HEK293T (cell line): ENCODE data around the gene PSME3IP1.

Experiments used
- CTCF ChIA-PET: fragments of 350-600 bp; formaldehyde crosslinking; extraction: SDS; loops from one replicate; lab custom pipeline; 2021; ENCODE audit warnings: antibody characterized with exemption, inconsistent platforms; lab: Yijun Ruan, JAX
- POLR2A ChIA-PET: fragments of 350-600 bp; formaldehyde crosslinking; extraction: SDS; loops from one replicate; lab custom pipeline; 2020; ENCODE audit warnings: antibody characterized with exemption, inconsistent platforms; lab: Yijun Ruan, JAX
- DNase-seq: peaks from one replicate; pipeline ENCODE4 v3.0.0; 2012; ENCODE audit warnings: mixed read lengths; ENCODE audit errors: extremely low spot score
- ARNT ChIP-seq: fragments of 450-650 bp; IDR thresholded peaks from 2 replicates; pipeline ENCODE4 v1.6.1; 2017; ENCODE audit warnings: mild to moderate bottlenecking
- BHLHE40 ChIP-seq: fragments of 450-650 bp; IDR thresholded peaks from 2 replicates; pipeline ENCODE4 v1.6.1; 2016; ENCODE audit warnings: mild to moderate bottlenecking, moderate library complexity, borderline replicate concordance
- CTBP1 ChIP-seq: fragments of 450-650 bp; IDR thresholded peaks from 2 replicates; pipeline ENCODE4 v1.6.1; 2016; ENCODE audit warnings: borderline replicate concordance
- ELF4 ChIP-seq: fragments of 450-650 bp; IDR thresholded peaks from 2 replicates; pipeline ENCODE4 v1.6.1; 2017; ENCODE audit warnings: antibody characterized with exemption
- FOXA1 ChIP-seq: fragments of 450-650 bp; IDR thresholded peaks from 2 replicates; pipeline ENCODE4 v1.6.1; 2016; ENCODE audit warnings: mild to moderate bottlenecking
- FOXK2 ChIP-seq: fragments of 450-650 bp; IDR thresholded peaks from 2 replicates; pipeline ENCODE4 v1.6.1; 2016; ENCODE audit warnings: mild to moderate bottlenecking
- FOXM1 ChIP-seq: fragments of 450-650 bp; IDR thresholded peaks from 2 replicates; pipeline ENCODE4 v1.6.1; 2017; ENCODE audit warnings: mild to moderate bottlenecking, borderline replicate concordance
- HDGF ChIP-seq: fragments of 450-650 bp; IDR thresholded peaks from 2 replicates; pipeline ENCODE4 v1.6.1; 2017; ENCODE audit warnings: antibody characterized with exemption, borderline replicate concordance
- L3MBTL2 ChIP-seq: fragments of 450-650 bp; conservative IDR thresholded peaks from 2 replicates; pipeline ENCODE4 v1.6.1; 2016; ENCODE audit warnings: mild to moderate bottlenecking
- LEF1 ChIP-seq: fragments of 450-650 bp; IDR thresholded peaks from 2 replicates; pipeline ENCODE4 v1.6.1; 2017; ENCODE audit warnings: mild to moderate bottlenecking, borderline replicate concordance
- NFRKB ChIP-seq: fragments of 450-650 bp; IDR thresholded peaks from 2 replicates; pipeline ENCODE4 v1.6.1; 2016; ENCODE audit warnings: mild to moderate bottlenecking, moderate library complexity
- PKNOX1 ChIP-seq: fragments of 450-650 bp; IDR thresholded peaks from 2 replicates; pipeline ENCODE4 v1.6.1; 2016
- SP1 ChIP-seq: fragments of 450-650 bp; IDR thresholded peaks from 2 replicates; pipeline ENCODE4 v1.6.1; 2017
- SUZ12 ChIP-seq: fragments of 450-650 bp; IDR thresholded peaks from 2 replicates; pipeline ENCODE4 v1.6.1; 2016; ENCODE audit warnings: mild to moderate bottlenecking
- TARDBP ChIP-seq: fragments of 450-650 bp; IDR thresholded peaks from 2 replicates; pipeline ENCODE4 v1.6.1; 2016
- ZNF384 ChIP-seq: fragments of 450-650 bp; IDR thresholded peaks from 2 replicates; pipeline ENCODE4 v1.6.1; 2016

PSME3IP1 gene

GRCh38 chr16:57127836-57128235 lies 58.0 kb downstream of the PSME3IP1 start:
- DNase-seq, result no peak
- CTCF ChIA-PET, result no interaction called here
- TF ChIP-seq SUZ12 (no peak), FOXA1 (no peak), SP1 (no peak), ARNT (no peak), ZNF384 (no peak), PKNOX1 (no peak), FOXK2 (no peak), L3MBTL2 (no peak), TARDBP (no peak), HDGF (no peak), CTBP1 (no peak), NFRKB (no peak), ELF4 (no peak), FOXM1 (no peak), LEF1 (no peak), BHLHE40 (no peak)
- POLR2A ChIA-PET, result no interaction called here

GRCh38 chr16:57127037-57127763 lies 58.6 kb downstream of the PSME3IP1 start:
- ChIA-PET POLR2A (no interaction called here), CTCF (interaction anchor here (1.4 kb wide), 1 partner anchor 43 kb away, joined by 3 read pairs; no protein-coding TSS in a partner anchor)
- TF ChIP-seq SUZ12 (no peak), SP1 (no peak), FOXM1 (no peak), ARNT (no peak), LEF1 (no peak), ZNF384 (no peak), HDGF (no peak), CTBP1 (no peak)
- no peak for DNase-seq

- ChIA-PET POLR2A (no interaction called here), CTCF (interaction anchor here (1.4 kb wide), 1 partner anchor 42 kb away, joined by 3 read pairs; no protein-coding TSS in a partner anchor)
- no peak for DNase-seq
- TF ChIP-seq ARNT, result no peak
- no peak for TF ChIP-seq TARDBP
- no peak for TF ChIP-seq HDGF
- no peak for TF ChIP-seq ELF4
Observed at GRCh38 chr16:57126411-57126810, 59.4 kb downstream of the PSME3IP1 start.

- ChIA-PET POLR2A (no interaction called here), CTCF (interaction anchor here (1.4 kb wide), 1 partner anchor 42 kb away, joined by 3 read pairs; no protein-coding TSS in a partner anchor)
- no peak for DNase-seq
- TF ChIP-seq NFRKB, result no peak
- no peak for TF ChIP-seq TARDBP
- TF ChIP-seq ELF4, result no peak
- no peak for TF ChIP-seq LEF1
- TF ChIP-seq SP1, result no peak
- TF ChIP-seq ZNF384, result no peak
- no peak for TF ChIP-seq FOXK2
- no peak for TF ChIP-seq FOXM1
- TF ChIP-seq HDGF, result no peak
- no peak for TF ChIP-seq BHLHE40
- no peak for TF ChIP-seq L3MBTL2
- TF ChIP-seq FOXA1, result no peak
- no peak for TF ChIP-seq PKNOX1
Observed at GRCh38 chr16:57125969-57126368, 59.9 kb downstream of the PSME3IP1 start.

GRCh38 chr16:57125376-57125775 lies 60.5 kb downstream of the PSME3IP1 start:
- CTCF ChIA-PET, result no interaction called here
- DNase-seq, result no peak
- POLR2A ChIA-PET, result no interaction called here
- TF ChIP-seq ARNT (no peak), HDGF (no peak), SUZ12 (no peak), LEF1 (no peak), FOXA1 (no peak)

- no peak for TF ChIP-seq SUZ12
- no peak for TF ChIP-seq L3MBTL2
- TF ChIP-seq CTBP1, result no peak
- POLR2A ChIA-PET, result no interaction called here
- DNase-seq, result no peak
- CTCF ChIA-PET, result no interaction called here
Observed at GRCh38 chr16:57123974-57124674, 61.7 kb downstream of the PSME3IP1 start.

GRCh38 chr16:57123216-57123973 lies 62.4 kb downstream of the PSME3IP1 start:
- ChIA-PET CTCF (no interaction called here), POLR2A (no interaction called here)
- TF ChIP-seq ZNF384, result no peak
- TF ChIP-seq HDGF, result no peak
- no peak for TF ChIP-seq TARDBP
- no peak for TF ChIP-seq FOXA1
- TF ChIP-seq BHLHE40, result no peak
- TF ChIP-seq NFRKB, result no peak
- TF ChIP-seq SP1, result no peak
- DNase-seq, result no peak
